H9 (cell line): Measurements from ENCODE around the gene KCNE1. TPM values are rescaled to one million over a fixed set of nuclear protein-coding genes. Genes with fewer than 3 reads are reported as not detected.

Source experiments
- DNase-seq: peaks from one replicate; pipeline ENCODE4 v3.0.0-alpha.2; 2017
- H2AFZ ChIP-seq: one replicate; pipeline ENCODE4 v1.6.1; 2013; ENCODE audit warnings: mild to moderate bottlenecking, low read length, control low read depth, moderate library complexity
- H2AK5ac ChIP-seq: 2 replicates; pipeline ENCODE4 v1.6.1; 2013; ENCODE audit warnings: low read length, control low read depth, mixed read lengths; ENCODE audit not compliant: insufficient read length
- H2BK120ac ChIP-seq: one replicate; pipeline ENCODE4 v1.6.1; 2013; ENCODE audit warnings: low read depth, mild to moderate bottlenecking, low read length, control low read depth, inconsistent platforms; ENCODE audit not compliant: poor library complexity, severe bottlenecking
- H2BK12ac ChIP-seq: 2 replicates; pipeline ENCODE4 v1.6.1; 2013; ENCODE audit warnings: low read length, control low read depth, mixed read lengths, low read depth; ENCODE audit not compliant: insufficient read length
- H2BK15ac ChIP-seq: 2 replicates; pipeline ENCODE4 v1.6.1; 2013; ENCODE audit warnings: low read depth, low read length, control low read depth
- H2BK20ac ChIP-seq: one replicate; pipeline ENCODE4 v1.6.1; 2013; ENCODE audit warnings: low read depth, mild to moderate bottlenecking, low read length, control low read depth, inconsistent platforms; ENCODE audit not compliant: poor library complexity, severe bottlenecking
- H2BK5ac ChIP-seq: 2 replicates; pipeline ENCODE4 v1.6.1; 2013; ENCODE audit warnings: low read length, control low read depth, mixed read lengths; ENCODE audit not compliant: insufficient read length
- H3K14ac ChIP-seq: 2 replicates; pipeline ENCODE4 v1.6.1; 2013; ENCODE audit warnings: low read length, control low read depth; ENCODE audit not compliant: insufficient read depth
- H3K18ac ChIP-seq: 2 replicates; pipeline ENCODE4 v1.6.1; 2013; ENCODE audit warnings: low read depth, mild to moderate bottlenecking, mixed read lengths, low read length, control low read depth; ENCODE audit not compliant: insufficient read length
- H3K23ac ChIP-seq: 2 replicates; pipeline ENCODE4 v1.6.1; 2013; ENCODE audit warnings: low read length, control low read depth, mixed read lengths, low read depth; ENCODE audit not compliant: insufficient read length
- H3K23me2 ChIP-seq: 2 replicates; pipeline ENCODE4 v1.6.1; 2013; ENCODE audit warnings: low read depth, mild to moderate bottlenecking, mixed read lengths, low read length, control low read depth; ENCODE audit not compliant: insufficient read length, poor library complexity, severe bottlenecking
- H3K27ac ChIP-seq: 2 replicates; pipeline ENCODE4 v1.5.1; 2013; ENCODE audit warnings: low read length, control low read depth, mixed read lengths, low read depth; ENCODE audit not compliant: insufficient read length
- H3K27me3 ChIP-seq: 2 replicates; pipeline ENCODE4 v1.6.1; 2013; ENCODE audit warnings: low read length, control low read depth, inconsistent platforms; ENCODE audit not compliant: insufficient read depth
- H3K4ac ChIP-seq: 2 replicates; pipeline ENCODE4 v1.6.1; 2013; ENCODE audit warnings: low read depth, mild to moderate bottlenecking, control low read depth, inconsistent platforms, low read length, moderate library complexity
- H3K4me1 ChIP-seq: 2 replicates; pipeline ENCODE4 v1.6.1; 2013; ENCODE audit warnings: low read length, control low read depth, inconsistent platforms; ENCODE audit not compliant: insufficient read depth
- H3K4me2 ChIP-seq: 2 replicates; pipeline ENCODE4 v1.6.1; 2013; ENCODE audit warnings: low read length, control low read depth, mixed read lengths; ENCODE audit not compliant: insufficient read length, insufficient read depth
- H3K56ac ChIP-seq: 2 replicates; pipeline ENCODE4 v1.6.1; 2013; ENCODE audit warnings: low read depth, mild to moderate bottlenecking, mixed read lengths, low read length, control low read depth; ENCODE audit not compliant: insufficient read length
- H3K79me1 ChIP-seq: 2 replicates; pipeline ENCODE4 v1.6.1; 2013; ENCODE audit warnings: low read depth, mild to moderate bottlenecking, moderate library complexity, low read length, control low read depth, inconsistent platforms; ENCODE audit not compliant: insufficient read depth, poor library complexity, severe bottlenecking
- H3K79me2 ChIP-seq: 2 replicates; pipeline ENCODE4 v1.6.1; 2013; ENCODE audit warnings: low read length, control low read depth, inconsistent platforms; ENCODE audit not compliant: insufficient read depth
- H3K9ac ChIP-seq: 2 replicates; pipeline ENCODE4 v1.6.1; 2013; ENCODE audit warnings: low read length, control low read depth, mixed read lengths; ENCODE audit not compliant: insufficient read length; ENCODE audit errors: extremely low read depth
- H3K9me3 ChIP-seq: one replicate; pipeline ENCODE4 v1.6.1; 2013; ENCODE audit warnings: low read depth, low read length, inconsistent platforms; ENCODE audit not compliant: control insufficient read depth
- H3T11ph ChIP-seq: one replicate; pipeline ENCODE4 v1.6.1; 2013; ENCODE audit warnings: mild to moderate bottlenecking, low read length, control low read depth, inconsistent platforms
- H4K20me1 ChIP-seq: one replicate; pipeline ENCODE4 v1.6.1; 2013; ENCODE audit not compliant: control insufficient read depth, insufficient read length, insufficient read depth
- H4K5ac ChIP-seq: 2 replicates; pipeline ENCODE4 v1.6.1; 2013; ENCODE audit warnings: low read depth, mild to moderate bottlenecking, mixed read lengths, low read length, control low read depth; ENCODE audit not compliant: insufficient read length
- H4K8ac ChIP-seq: replicated peaks from 2 replicates; pipeline ENCODE4 v1.6.1; 2013; ENCODE audit warnings: low read length, control low read depth, mixed read lengths, low read depth; ENCODE audit not compliant: insufficient read length
- H4K91ac ChIP-seq: 2 replicates; pipeline ENCODE4 v1.6.1; 2013; ENCODE audit warnings: low read depth, mild to moderate bottlenecking, moderate library complexity, mixed read lengths, low read length, control low read depth; ENCODE audit not compliant: insufficient read length
- H3K27ac Mint-ChIP-seq, 3 experiments: 2 replicates in 2 of 3; 3 replicates in 1 of 3; pipeline ENCODE4 v1.8.0; 2020 to 2021; ENCODE audit warnings: mixed read lengths in 3 of 3, mild to moderate bottlenecking in 1 of 3, moderate library complexity in 1 of 3
- H3K27me3 Mint-ChIP-seq: 2 replicates; pipeline ENCODE4 v1.8.0; 2021; ENCODE audit warnings: low read depth, mild to moderate bottlenecking, moderate library complexity, mixed read lengths
- H3K36me3 Mint-ChIP-seq, 3 experiments: 2 replicates in 2 of 3; 3 replicates in 1 of 3; pipeline ENCODE4 v1.8.0; 2020 to 2021; ENCODE audit warnings: low read depth in 3 of 3, mixed read lengths in 3 of 3; ENCODE audit not compliant: insufficient read depth in 1 of 3
- H3K4me1 Mint-ChIP-seq, 2 experiments: 2 replicates each; pipeline ENCODE4 v1.8.0; 2020; ENCODE audit warnings: mixed read lengths in 2 of 2
- H3K4me3 Mint-ChIP-seq, 2 experiments: 2 replicates in 1 of 2; 3 replicates in 1 of 2; pipeline ENCODE4 v1.8.0; 2020 to 2021; ENCODE audit warnings: mild to moderate bottlenecking in 2 of 2, mixed read lengths in 2 of 2, moderate library complexity in 1 of 2
- H3K9me3 Mint-ChIP-seq, 2 experiments: 2 replicates in 1 of 2; 3 replicates in 1 of 2; pipeline ENCODE4 v1.8.0; 2020; ENCODE audit warnings: mild to moderate bottlenecking in 2 of 2, mixed read lengths in 2 of 2, moderate library complexity in 1 of 2
- WGBS: extraction: QIAGEN DNeasy Blood & Tissue Kit; methylation state at CpG from one replicate; pipeline ENCODE4 v1.1.7; 2013; ENCODE audit warnings: missing lambda C conversion rate, low lambda C conversion rate, mixed read lengths; ENCODE audit not compliant: insufficient read length; ENCODE audit errors: extremely low coverage; 5-methylcytosine and 5-hydroxymethylcytosine counted together
- total RNA-seq: library from RNA; stranded (reverse); gene quantifications from 2 replicates; pipeline ENCODE4 v1.2.1, GENCODE V29; 2021
- TF ChIP-seq, protein P1 (sequence below): fragments of 200-600 bp; sonication (generic); conservative IDR thresholded peaks from 3 replicates; pipeline ENCODE4 v1.8.0; 2021; ENCODE audit warnings: antibody characterized with exemption, mild to moderate bottlenecking

Gene KCNE1
- total RNA-seq, 1 experiment from 2014 or later: 0.28 TPM

GRCh38 chr21:34553151-34553952 is 41.3 kb upstream of the KCNE1 start:
- Histone ChIP-seq H2BK20ac (no peak overlapping the region), H3K18ac (no peak overlapping the region), H3K27ac (no peak overlapping the region)

More at GRCh38 chr21:34553151-34553952, 41.3 kb upstream of the KCNE1 start:
- no peak overlapping the region for H3K4ac ChIP-seq
- TF ChIP-seq, protein P1, sequence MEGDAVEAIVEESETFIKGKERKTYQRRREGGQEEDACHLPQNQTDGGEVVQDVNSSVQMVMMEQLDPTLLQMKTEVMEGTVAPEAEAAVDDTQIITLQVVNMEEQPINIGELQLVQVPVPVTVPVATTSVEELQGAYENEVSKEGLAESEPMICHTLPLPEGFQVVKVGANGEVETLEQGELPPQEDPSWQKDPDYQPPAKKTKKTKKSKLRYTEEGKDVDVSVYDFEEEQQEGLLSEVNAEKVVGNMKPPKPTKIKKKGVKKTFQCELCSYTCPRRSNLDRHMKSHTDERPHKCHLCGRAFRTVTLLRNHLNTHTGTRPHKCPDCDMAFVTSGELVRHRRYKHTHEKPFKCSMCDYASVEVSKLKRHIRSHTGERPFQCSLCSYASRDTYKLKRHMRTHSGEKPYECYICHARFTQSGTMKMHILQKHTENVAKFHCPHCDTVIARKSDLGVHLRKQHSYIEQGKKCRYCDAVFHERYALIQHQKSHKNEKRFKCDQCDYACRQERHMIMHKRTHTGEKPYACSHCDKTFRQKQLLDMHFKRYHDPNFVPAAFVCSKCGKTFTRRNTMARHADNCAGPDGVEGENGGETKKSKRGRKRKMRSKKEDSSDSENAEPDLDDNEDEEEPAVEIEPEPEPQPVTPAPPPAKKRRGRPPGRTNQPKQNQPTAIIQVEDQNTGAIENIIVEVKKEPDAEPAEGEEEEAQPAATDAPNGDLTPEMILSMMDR: no peak
- H2BK5ac ChIP-seq: no peak overlapping the region
- H3T11ph ChIP-seq: no peak overlapping the region
- H3K27me3 ChIP-seq: no peaks in the 10 kb centered on the region
- H3K4me3 Mint-ChIP-seq: no peak overlapping the region
- no peak overlapping the region for H3K56ac ChIP-seq
- no peak overlapping the region for H2AK5ac ChIP-seq
- no peak overlapping the region for H2AFZ ChIP-seq
- no peaks in the 10 kb centered on the region for H3K79me2 ChIP-seq
- H4K91ac ChIP-seq: no peak overlapping the region
- DNase-seq: no peak
- H3K9ac ChIP-seq: no peak overlapping the region
- no peak overlapping the region for H2BK12ac ChIP-seq
- H3K79me1 ChIP-seq: no peaks in the 10 kb centered on the region
- no peak overlapping the region for H3K27ac Mint-ChIP-seq
- H2BK15ac ChIP-seq: no peak overlapping the region
- H3K9me3 Mint-ChIP-seq: peaks cover 16 to 17% of the 10 kb centered on the region in 2 experiments
- no peak overlapping the region for H2BK120ac ChIP-seq
- H3K23me2 ChIP-seq: no peaks in the 10 kb centered on the region
- peaks cover 9 to 11% of the 10 kb centered on the region in 2 experiments for H3K4me1 Mint-ChIP-seq
- WGBS: no CpG with 5 or more reads among the region's 9 CpGs
- H4K8ac ChIP-seq: no peak overlapping the region
- H3K4me1 ChIP-seq: no peaks in the 10 kb centered on the region
- H3K36me3 Mint-ChIP-seq: peaks cover 6 to 14% (median 8%) of the 10 kb centered on the region in 3 experiments
- H3K14ac ChIP-seq: no peak overlapping the region
- peaks cover 2% of the 10 kb centered on the region for H3K27me3 Mint-ChIP-seq
- H4K5ac ChIP-seq: no peak overlapping the region
- no peaks in the 10 kb centered on the region for H3K9me3 ChIP-seq
- H3K23ac ChIP-seq: no peak overlapping the region
- H3K4me2 ChIP-seq: no peak overlapping the region
- H4K20me1 ChIP-seq: no peaks in the 10 kb centered on the region
